HG02759 (cell line): ENCODE data around the gene SLC25A29.
"Not testable (repeated sequence)": the region's sequence is repeated elsewhere in the genome, so short reads cannot be mapped to it uniquely, and the experiment has no call there.

Experiments
- ATAC-seq: cut with Tn5 transposase; IDR thresholded peaks from one replicate; pipeline ENCODE4 v1.9.1; 2021; ENCODE audit warnings: mild to moderate bottlenecking, moderate library complexity; ENCODE audit not compliant: unreplicated experiment

Gene SLC25A29

GRCh38 chr14:100283984-100284881 is 22.0 kb downstream of the SLC25A29 start:
- ATAC-seq: no peak

GRCh38 chr14:100283436-100283835 is 22.8 kb downstream of the SLC25A29 start:
- ATAC-seq: not testable (repeated sequence)

- no peak for ATAC-seq
Observed at GRCh38 chr14:100282766-100283419, 23.4 kb downstream of the SLC25A29 start.

GRCh38 chr14:100282083-100282350 is 24.2 kb downstream of the SLC25A29 start:
- ATAC-seq: no peak

- no peak for ATAC-seq
Observed at GRCh38 chr14:100281286-100282082, 24.8 kb downstream of the SLC25A29 start.

GRCh38 chr14:100279563-100279962 is 26.7 kb downstream of the SLC25A29 start:
- no peak for ATAC-seq

- no peak for ATAC-seq
Observed at GRCh38 chr14:100279133-100279532, 27.1 kb downstream of the SLC25A29 start.

- peak; percentile 69 for ATAC-seq
Observed at GRCh38 chr14:100278702-100279101, 27.5 kb downstream of the SLC25A29 start.

- ATAC-seq: no peak
Observed at GRCh38 chr14:100275214-100275613, 31.0 kb downstream of the SLC25A29 start.

- ATAC-seq: no peak
Observed at GRCh38 chr14:100274250-100274649, 32.0 kb downstream of the SLC25A29 start.

- no peak for ATAC-seq
Observed at GRCh38 chr14:100271247-100271939, 34.9 kb downstream of the SLC25A29 start.

GRCh38 chr14:100268591-100269207 is 37.5 kb downstream of the SLC25A29 start:
- ATAC-seq: no peak

- no peak for ATAC-seq
Observed at GRCh38 chr14:100267990-100268389, 38.3 kb downstream of the SLC25A29 start.

- ATAC-seq: no peak
Observed at GRCh38 chr14:100263141-100263540, 43.1 kb downstream of the SLC25A29 start.

GRCh38 chr14:100262545-100262944 is 43.7 kb downstream of the SLC25A29 start:
- no peak for ATAC-seq

- ATAC-seq: no peak
Observed at GRCh38 chr14:100261621-100262020, 44.6 kb downstream of the SLC25A29 start.

GRCh38 chr14:100256339-100256895 is 49.8 kb downstream of the SLC25A29 start:
- ATAC-seq: peak; percentile 68

- ATAC-seq: no peak
Observed at GRCh38 chr14:100252684-100253083, 53.6 kb downstream of the SLC25A29 start.

GRCh38 chr14:100250732-100251465 is 55.3 kb downstream of the SLC25A29 start:
- no peak for ATAC-seq
